NCI-H345 treated with DMSO at 0.1 percent for 48 hours (cell line): ENCODE measurements around the gene PACSIN3.

Source experiments
- DNase-seq: peaks from one replicate; lab custom pipeline; 2025; ENCODE audit not compliant: unreplicated experiment; lab: John Stamatoyannopoulos, UW

The PACSIN3 gene

GRCh38 chr11:47154616-47155570 lies 31.3 kb downstream of the PACSIN3 start:
- DNase-seq, result no peak

GRCh38 chr11:47152953-47153950 lies 33.0 kb downstream of the PACSIN3 start:
- DNase-seq, result peak; percentile 65

GRCh38 chr11:47152126-47152952 lies 33.9 kb downstream of the PACSIN3 start:
- no peak for DNase-seq

GRCh38 chr11:47149782-47150181 lies 36.5 kb downstream of the PACSIN3 start:
- DNase-seq, result no peak

GRCh38 chr11:47148903-47149531 lies 37.2 kb downstream of the PACSIN3 start:
- no peak for DNase-seq

- no peak for DNase-seq
Measured at GRCh38 chr11:47148270-47148669, 38.0 kb downstream of the PACSIN3 start.

- no peak for DNase-seq
Measured at GRCh38 chr11:47147681-47148080, 38.6 kb downstream of the PACSIN3 start.

GRCh38 chr11:47147250-47147649 lies 39.0 kb downstream of the PACSIN3 start:
- no peak for DNase-seq

GRCh38 chr11:47144541-47144940 lies 41.7 kb downstream of the PACSIN3 start:
- no peak for DNase-seq

- DNase-seq, result no peak
Measured at GRCh38 chr11:47143322-47143721, 42.9 kb downstream of the PACSIN3 start.

- DNase-seq, result no peak
Measured at GRCh38 chr11:47139878-47140277, 46.4 kb downstream of the PACSIN3 start.

GRCh38 chr11:47137476-47137875 lies 48.8 kb downstream of the PACSIN3 start:
- no peak for DNase-seq

- DNase-seq, result no peak
Measured at GRCh38 chr11:47136921-47137320, 49.3 kb downstream of the PACSIN3 start.

- DNase-seq, result no peak
Measured at GRCh38 chr11:47136327-47136726, 49.9 kb downstream of the PACSIN3 start.

- no peak for DNase-seq
Measured at GRCh38 chr11:47132981-47133380, 53.3 kb downstream of the PACSIN3 start.

GRCh38 chr11:47132490-47132889 lies 53.7 kb downstream of the PACSIN3 start:
- DNase-seq, result no peak

- DNase-seq, result no peak
Measured at GRCh38 chr11:47131136-47131535, 55.1 kb downstream of the PACSIN3 start.

GRCh38 chr11:47130543-47130942 lies 55.7 kb downstream of the PACSIN3 start:
- DNase-seq, result peak; percentile 37
